Left lung (tissue), 10 donors: Measurements from ENCODE around the gene PIGS. TPM values are rescaled to one million over a fixed set of nuclear protein-coding genes. Genes with fewer than 3 reads are reported as not detected.

ENCODE experiments used
- ATAC-seq: fragments of 200-7000 bp; cut with Tn5 transposase; one replicate; pipeline ENCODE4 v1.9.1; 2020; ENCODE audit warnings: moderate library complexity
- DNase-seq, 4 donors: peaks; one replicate each; pipeline ENCODE4 v3.0.0-alpha.2; 2013 to 2020
- H3K27ac ChIP-seq, 2 donors: fragments of 200-600 bp; sonication (generic) in 1 of 2; one replicate each; pipeline versions ENCODE4 v1.5.0 to v1.8.0; 2020 to 2021
- H3K27me3 ChIP-seq, 2 donors: fragments of 200-600 bp; sonication (generic) in 1 of 2; one replicate each; pipeline versions ENCODE4 v1.5.0 to v1.8.0; 2020 to 2021
- H3K36me3 ChIP-seq, 2 donors: fragments of 200-600 bp; sonication (generic) in 1 of 2; one replicate each; pipeline versions ENCODE4 v1.5.0 to v1.8.0; 2020 to 2021
- H3K4me1 ChIP-seq, 2 donors: fragments of 200-600 bp; one replicate each; pipeline ENCODE4 v1.8.0; 2021
- H3K4me3 ChIP-seq, 2 donors: fragments of 200-600 bp; sonication (generic) in 1 of 2; one replicate each; pipeline versions ENCODE4 v1.5.0 to v1.8.0; 2020 to 2021; ENCODE audit warnings: mild to moderate bottlenecking in 1 of 2
- H3K9me3 ChIP-seq, 2 donors: fragments of 200-600 bp; sonication (generic) in 1 of 2; one replicate each; pipeline versions ENCODE4 v1.5.0 to v1.8.0; 2020 to 2021
- CTCF ChIP-seq, 2 donors: fragments of 200-600 bp; sonication (generic) in 1 of 2; IDR thresholded peaks; one replicate each; pipeline versions ENCODE4 v1.5.0 to v1.8.0; 2021; ENCODE audit warnings: antibody characterized with exemption in 2 of 2
- intact Hi-C, 2 donors: fragments of 100-400 bp; cut with DNase I; formaldehyde crosslinking; loops; one replicate each; pipeline versions ENCODE4 v1.11.2 to v1.14.2; 2022
- polyA plus RNA-seq, 6 donors: library from polyadenylated mRNA; unstranded; fragments of 120-200 nt; gene quantifications; one replicate each; pipeline ENCODE4 v1.2.1, GENCODE V29; 2013; ENCODE audit not compliant: insufficient read length in 6 of 6
- total RNA-seq, 2 donors: library from RNA; stranded (reverse); fragmentation: NEBNext Ultra II Directional; extraction: Animal tissue kit (Norgen Biotek cat#: 25700); gene quantifications; one replicate each; pipeline ENCODE4 v1.2.1, GENCODE V29; 2021
- donor health status: DM: no; HTN: yes; CAD: no.
- donor health status: DM: no; HTN: no; CAD: no.

PIGS gene
- total and polyA plus RNA-seq, 8 donors = 57.9 to 66.6 (median 63.1) TPM

- DNase-seq (no peak), ATAC-seq (no peak)
- Histone ChIP-seq H3K4me3 (no peak overlapping the region), H3K27ac (no peak overlapping the region), H3K4me1 (no peaks in the 10 kb centered on the region), H3K27me3 (peaks cover 0 to 33% of the 10 kb centered on the region in 2 donors), H3K9me3 (no peaks in the 10 kb centered on the region), H3K36me3 (no peaks in the 10 kb centered on the region)
- intact Hi-C loops = no loop called here
- TF ChIP-seq CTCF (IDR thresholded peaks at IDR 0.05) = no peak
These were observed 67.9 kb downstream of the PIGS start for GRCh38 chr17:28503420-28503819.

Other genes starting within 250 kb of the PIGS start
- gene IFT20, start 236.1 kb downstream of the PIGS start, total RNA-seq = 10 to 100 TPM; 27.6 to 42.2 TPM
- 10 to 100 TPM; 51.0 to 60.4 (median 56.8) TPM for gene IFT20, start 236.1 kb downstream of the PIGS start, polyA plus RNA-seq
- gene TNFAIP1, start 235.8 kb downstream of the PIGS start, total RNA-seq = 10 to 100 TPM; 57.6 to 80.7 TPM
- 10 to 100 TPM; 34.2 to 41.6 (median 40.2) TPM for gene TNFAIP1, start 235.8 kb downstream of the PIGS start, polyA plus RNA-seq
- gene POLDIP2, start 214.0 kb downstream of the PIGS start, total RNA-seq = 10 to 100 TPM; 65.6 to 76.8 TPM
- gene POLDIP2, start 214.0 kb downstream of the PIGS start, polyA plus RNA-seq = 10 to 100 TPM; 56.0 to 67.8 (median 62.1) TPM
- gene SEBOX, start 206.3 kb downstream of the PIGS start, total RNA-seq = not detected
- gene SEBOX, start 206.3 kb downstream of the PIGS start, polyA plus RNA-seq = not detected
- gene VTN, start 201.2 kb downstream of the PIGS start, total RNA-seq = 1 to 10 TPM in 1 of 2 donors, under 1 TPM in 1; 0.50 to 1.6 TPM
- 1 to 10 TPM in 2 of 6 donors, under 1 TPM in 4; 0.42 to 2.2 (median 0.94) TPM for gene VTN, start 201.2 kb downstream of the PIGS start, polyA plus RNA-seq
- 10 to 100 TPM; 12.9 to 19.9 TPM for gene SARM1, start 199.8 kb downstream of the PIGS start, total RNA-seq
- gene SARM1, start 199.8 kb downstream of the PIGS start, polyA plus RNA-seq = 10 to 100 TPM; 11.7 to 15.3 (median 12.9) TPM
- 10 to 100 TPM; 23.7 to 28.8 TPM for gene SLC46A1, start 165.3 kb downstream of the PIGS start, total RNA-seq
- gene SLC46A1, start 165.3 kb downstream of the PIGS start, polyA plus RNA-seq = 10 to 100 TPM in 3 of 6 donors, 1 to 10 TPM in 3; 7.9 to 12.1 (median 10.5) TPM
- gene SLC13A2, start 97.9 kb downstream of the PIGS start, total RNA-seq = not detected
- gene SLC13A2, start 97.9 kb downstream of the PIGS start, polyA plus RNA-seq = under 1 TPM; 0.13 to 0.60 (median 0.42) TPM
- under 1 TPM; 0.18 to 0.29 TPM for gene FOXN1, start 65.2 kb downstream of the PIGS start, total RNA-seq
- under 1 TPM; 0.06 to 0.23 (median 0.15) TPM for gene FOXN1, start 65.2 kb downstream of the PIGS start, polyA plus RNA-seq
- 10 to 100 TPM; 25.7 to 28.9 TPM for gene UNC119, start 18.9 kb downstream of the PIGS start, total RNA-seq
- gene UNC119, start 18.9 kb downstream of the PIGS start, polyA plus RNA-seq = 10 to 100 TPM; 29.1 to 36.7 (median 35.9) TPM
- gene ALDOC, start 5.4 kb upstream of the PIGS start, total RNA-seq = 10 to 100 TPM; 10.9 to 15.2 TPM
- gene ALDOC, start 5.4 kb upstream of the PIGS start, polyA plus RNA-seq = 10 to 100 TPM; 17.7 to 25.5 (median 20.8) TPM
- gene SPAG5, start 27.5 kb upstream of the PIGS start, total RNA-seq = 10 to 100 TPM in 1 of 2 donors, 1 to 10 TPM in 1; 9.5 to 15.2 TPM
- gene SPAG5, start 27.5 kb upstream of the PIGS start, polyA plus RNA-seq = 10 to 100 TPM; 40.4 to 91.5 (median 63.4) TPM
- gene RSKR, start 42.7 kb upstream of the PIGS start, total RNA-seq = 10 to 100 TPM in 1 of 2 donors, 1 to 10 TPM in 1; 8.4 to 10.0 TPM
- gene RSKR, start 42.7 kb upstream of the PIGS start, polyA plus RNA-seq = 10 to 100 TPM; 18.9 to 31.6 (median 26.4) TPM
- 100 to 1,000 TPM; 139 to 184 TPM for gene BLTP2, start 73.6 kb upstream of the PIGS start, total RNA-seq
- 100 to 1,000 TPM in 1 of 6 donors, 10 to 100 TPM in 5; 86.8 to 109 (median 92.7) TPM for gene BLTP2, start 73.6 kb upstream of the PIGS start, polyA plus RNA-seq
- gene SDF2, start 90.4 kb upstream of the PIGS start, total RNA-seq = 10 to 100 TPM; 57.3 to 58.1 TPM
- 10 to 100 TPM; 65.3 to 74.6 (median 70.6) TPM for gene SDF2, start 90.4 kb upstream of the PIGS start, polyA plus RNA-seq
- gene SUPT6H, start 90.7 kb upstream of the PIGS start, total RNA-seq = 10 to 100 TPM; 55.1 to 57.7 TPM
- gene SUPT6H, start 90.7 kb upstream of the PIGS start, polyA plus RNA-seq = 10 to 100 TPM; 71.1 to 76.1 (median 74.1) TPM
- 1 to 10 TPM; 1.9 to 2.0 TPM for gene PROCA1, start 140.4 kb upstream of the PIGS start, total RNA-seq
- 1 to 10 TPM; 6.0 to 8.3 (median 7.2) TPM for gene PROCA1, start 140.4 kb upstream of the PIGS start, polyA plus RNA-seq
- 10 to 100 TPM; 79.4 to 79.5 TPM for gene RAB34, start 146.3 kb upstream of the PIGS start, total RNA-seq
- 100 to 1,000 TPM; 184 to 213 (median 194) TPM for gene RAB34, start 146.3 kb upstream of the PIGS start, polyA plus RNA-seq
- 1,000 to 10,000 TPM; 1,170 to 1,265 TPM for gene RPL23A, start 148.5 kb upstream of the PIGS start, total RNA-seq
- 1,000 to 10,000 TPM; 1,036 to 1,220 (median 1,104) TPM for gene RPL23A, start 148.5 kb upstream of the PIGS start, polyA plus RNA-seq
- 10 to 100 TPM; 18.4 to 20.7 TPM for gene TLCD1, start 154.7 kb upstream of the PIGS start, total RNA-seq
- gene TLCD1, start 154.7 kb upstream of the PIGS start, polyA plus RNA-seq = 1 to 10 TPM; 5.7 to 9.3 (median 8.2) TPM
- 1 to 10 TPM; 5.6 to 7.5 TPM for gene NEK8, start 157.3 kb upstream of the PIGS start, total RNA-seq
- 1 to 10 TPM; 6.0 to 8.1 (median 7.2) TPM for gene NEK8, start 157.3 kb upstream of the PIGS start, polyA plus RNA-seq
- 10 to 100 TPM; 66.1 to 81.7 TPM for gene TRAF4, start 172.5 kb upstream of the PIGS start, total RNA-seq
- 100 to 1,000 TPM in 4 of 6 donors, 10 to 100 TPM in 2; 86.6 to 136 (median 107) TPM for gene TRAF4, start 172.5 kb upstream of the PIGS start, polyA plus RNA-seq